ENCODE results near the gene OR8J3.

OR8J3 gene

DNA sequence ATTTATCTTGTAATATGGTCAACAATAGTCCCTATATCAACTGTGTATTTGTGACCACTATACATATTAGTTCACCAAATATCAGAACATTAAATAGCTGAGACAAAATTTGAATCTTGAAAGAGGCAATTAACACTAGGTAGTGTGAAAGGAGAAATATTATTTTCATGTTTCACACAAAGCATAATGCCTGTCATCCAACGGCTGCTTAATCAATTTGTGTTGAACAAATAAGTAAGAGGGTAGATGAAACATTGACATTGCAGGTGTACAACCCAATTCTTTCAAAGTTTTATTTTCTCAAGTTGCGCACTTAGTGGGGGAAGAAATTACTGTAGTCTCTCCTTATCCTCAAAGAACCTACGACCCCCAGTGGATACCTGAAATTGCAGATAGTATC is 50.3 kb downstream of the OR8J3 start:
- no peak for DNase-seq (ENCODE audit: low read depth in 1 of 2, low spot score in 1 of 2)
- Histone ChIP-seq H3K27ac (replicated peaks) (no peak overlapping the region), H3K27me3 (ENCODE audit: insufficient read depth, poor library complexity, severe bottlenecking) (no peaks in the 10 kb centered on the region), H3K4me3 (replicated peaks; ENCODE audit: insufficient read depth, low read length) (no peak overlapping the region)
- TF ChIP-seq SPI1 (IDR thresholded peaks at IDR 0.05; ENCODE audit: borderline replicate concordance, low read depth) (no peak), GABPA (IDR thresholded peaks at IDR 0.05; ENCODE audit: low read depth) (no peak), POLR2AphosphoS5 (IDR thresholded peaks at IDR 0.05; ENCODE audit: low read depth) (no peak)
- TF ChIP-seq, protein P1, sequence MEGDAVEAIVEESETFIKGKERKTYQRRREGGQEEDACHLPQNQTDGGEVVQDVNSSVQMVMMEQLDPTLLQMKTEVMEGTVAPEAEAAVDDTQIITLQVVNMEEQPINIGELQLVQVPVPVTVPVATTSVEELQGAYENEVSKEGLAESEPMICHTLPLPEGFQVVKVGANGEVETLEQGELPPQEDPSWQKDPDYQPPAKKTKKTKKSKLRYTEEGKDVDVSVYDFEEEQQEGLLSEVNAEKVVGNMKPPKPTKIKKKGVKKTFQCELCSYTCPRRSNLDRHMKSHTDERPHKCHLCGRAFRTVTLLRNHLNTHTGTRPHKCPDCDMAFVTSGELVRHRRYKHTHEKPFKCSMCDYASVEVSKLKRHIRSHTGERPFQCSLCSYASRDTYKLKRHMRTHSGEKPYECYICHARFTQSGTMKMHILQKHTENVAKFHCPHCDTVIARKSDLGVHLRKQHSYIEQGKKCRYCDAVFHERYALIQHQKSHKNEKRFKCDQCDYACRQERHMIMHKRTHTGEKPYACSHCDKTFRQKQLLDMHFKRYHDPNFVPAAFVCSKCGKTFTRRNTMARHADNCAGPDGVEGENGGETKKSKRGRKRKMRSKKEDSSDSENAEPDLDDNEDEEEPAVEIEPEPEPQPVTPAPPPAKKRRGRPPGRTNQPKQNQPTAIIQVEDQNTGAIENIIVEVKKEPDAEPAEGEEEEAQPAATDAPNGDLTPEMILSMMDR (IDR thresholded peaks at IDR 0.05; ENCODE audit: insufficient read depth, low read length) = no peak
- TF ChIP-seq, protein P2, sequence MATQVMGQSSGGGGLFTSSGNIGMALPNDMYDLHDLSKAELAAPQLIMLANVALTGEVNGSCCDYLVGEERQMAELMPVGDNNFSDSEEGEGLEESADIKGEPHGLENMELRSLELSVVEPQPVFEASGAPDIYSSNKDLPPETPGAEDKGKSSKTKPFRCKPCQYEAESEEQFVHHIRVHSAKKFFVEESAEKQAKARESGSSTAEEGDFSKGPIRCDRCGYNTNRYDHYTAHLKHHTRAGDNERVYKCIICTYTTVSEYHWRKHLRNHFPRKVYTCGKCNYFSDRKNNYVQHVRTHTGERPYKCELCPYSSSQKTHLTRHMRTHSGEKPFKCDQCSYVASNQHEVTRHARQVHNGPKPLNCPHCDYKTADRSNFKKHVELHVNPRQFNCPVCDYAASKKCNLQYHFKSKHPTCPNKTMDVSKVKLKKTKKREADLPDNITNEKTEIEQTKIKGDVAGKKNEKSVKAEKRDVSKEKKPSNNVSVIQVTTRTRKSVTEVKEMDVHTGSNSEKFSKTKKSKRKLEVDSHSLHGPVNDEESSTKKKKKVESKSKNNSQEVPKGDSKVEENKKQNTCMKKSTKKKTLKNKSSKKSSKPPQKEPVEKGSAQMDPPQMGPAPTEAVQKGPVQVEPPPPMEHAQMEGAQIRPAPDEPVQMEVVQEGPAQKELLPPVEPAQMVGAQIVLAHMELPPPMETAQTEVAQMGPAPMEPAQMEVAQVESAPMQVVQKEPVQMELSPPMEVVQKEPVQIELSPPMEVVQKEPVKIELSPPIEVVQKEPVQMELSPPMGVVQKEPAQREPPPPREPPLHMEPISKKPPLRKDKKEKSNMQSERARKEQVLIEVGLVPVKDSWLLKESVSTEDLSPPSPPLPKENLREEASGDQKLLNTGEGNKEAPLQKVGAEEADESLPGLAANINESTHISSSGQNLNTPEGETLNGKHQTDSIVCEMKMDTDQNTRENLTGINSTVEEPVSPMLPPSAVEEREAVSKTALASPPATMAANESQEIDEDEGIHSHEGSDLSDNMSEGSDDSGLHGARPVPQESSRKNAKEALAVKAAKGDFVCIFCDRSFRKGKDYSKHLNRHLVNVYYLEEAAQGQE (IDR thresholded peaks at IDR 0.05; ENCODE audit: insufficient replicate concordance, low read depth) = no peak
